T-helper 2 cell treated with Interferon-gamma antibody and Interleukin-4, amounts not matched to agents 100 ng/mL and 5 ng/mL, for 36 hours (primary cell): ENCODE data around the gene TNNT2. TPM values are rescaled to one million over a fixed set of nuclear protein-coding genes. Genes with fewer than 3 reads are reported as not detected.

Experiments
- intact Hi-C: fragments of 100-400 bp; cut with micrococcal nuclease; formaldehyde crosslinking; loops from one replicate; pipeline ENCODE4 v1.15.1; 2023
- total RNA-seq: library from RNA; stranded (reverse); gene quantifications from 2 replicates; pipeline ENCODE4 v1.2.3, GENCODE V29; 2022

The TNNT2 gene
- total RNA-seq, 1 donor from 2014 or later: not detected

DNA sequence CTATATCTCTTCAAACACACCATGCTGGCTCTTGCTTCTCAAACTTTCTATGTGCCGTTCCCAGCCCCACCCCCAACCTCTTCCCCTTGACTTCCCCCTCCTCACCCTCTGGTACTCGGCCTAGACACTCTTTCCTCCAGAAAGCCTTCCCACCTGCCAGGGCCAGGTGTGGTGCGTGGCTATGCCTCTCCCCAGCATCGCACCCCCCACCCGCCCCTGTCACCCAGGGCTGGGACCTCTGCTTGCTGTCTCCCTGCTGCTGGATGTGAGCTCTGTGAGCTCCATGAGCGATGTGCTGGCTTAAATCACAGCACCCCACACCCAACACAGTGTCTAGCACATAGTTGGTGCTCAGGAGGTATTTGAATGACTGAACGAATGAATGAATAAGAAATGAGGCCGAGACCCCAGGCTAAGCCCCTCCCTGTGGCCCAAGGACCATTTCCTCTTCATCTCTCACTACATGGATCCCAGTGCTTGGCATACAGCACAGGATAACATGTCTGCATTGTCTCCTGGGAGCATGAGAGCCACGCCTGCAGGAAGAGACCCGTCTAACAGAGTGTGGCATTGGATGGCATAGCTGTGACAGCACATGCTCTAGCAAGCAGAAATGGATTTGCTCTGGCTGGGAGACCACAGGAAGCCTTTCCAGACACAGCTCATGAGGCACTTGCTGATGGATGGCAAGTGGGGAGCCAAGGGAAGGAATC, 19.7 kb downstream of the TNNT2 start:
- intact Hi-C loops: no loop called here

DNA sequence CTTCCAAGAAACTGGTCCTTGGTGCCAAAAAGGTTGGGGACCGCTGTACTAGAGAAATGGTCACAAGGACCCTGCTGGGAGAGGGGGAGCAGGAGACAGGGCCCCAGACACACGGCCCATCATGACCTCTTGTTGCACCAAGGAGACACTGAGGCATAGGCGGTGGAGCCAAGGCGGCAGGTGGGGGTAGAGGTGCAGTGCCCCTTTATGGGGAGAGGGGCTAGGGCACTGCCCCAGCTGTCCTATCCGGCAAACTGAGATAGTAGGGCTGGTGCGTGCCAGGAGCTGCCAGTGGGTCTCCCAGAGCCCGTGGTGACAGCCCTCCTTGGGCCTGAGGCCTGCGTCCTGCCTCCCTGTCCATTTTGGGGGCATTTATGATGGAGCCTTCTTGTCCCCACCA, 20.3 kb downstream of the TNNT2 start:
- intact Hi-C loops: no loop called here

DNA sequence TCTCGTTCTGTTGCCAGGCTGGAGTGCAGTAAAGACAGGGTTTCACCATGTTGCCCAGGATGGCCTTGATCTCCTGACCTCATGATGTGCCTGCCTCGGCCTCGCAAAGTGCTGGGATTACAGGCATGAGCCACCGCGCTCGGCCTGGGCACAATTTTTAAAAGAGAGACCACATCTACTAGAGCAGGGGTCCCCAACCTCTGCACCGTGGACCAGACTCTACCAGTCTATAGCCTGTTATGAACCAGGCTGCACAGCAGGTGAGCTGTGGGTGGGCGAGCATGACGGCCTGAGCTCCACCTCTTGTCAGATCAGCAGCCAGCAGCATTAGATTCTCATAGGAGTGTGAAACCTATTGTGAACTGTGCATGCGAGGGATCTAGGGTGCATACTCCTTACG, 20.8 kb downstream of the TNNT2 start:
- intact Hi-C loops: no loop called here

GRCh38 chr1:201356236-201356635, 21.2 kb downstream of the TNNT2 start:
- intact Hi-C loops: no loop called here

DNA sequence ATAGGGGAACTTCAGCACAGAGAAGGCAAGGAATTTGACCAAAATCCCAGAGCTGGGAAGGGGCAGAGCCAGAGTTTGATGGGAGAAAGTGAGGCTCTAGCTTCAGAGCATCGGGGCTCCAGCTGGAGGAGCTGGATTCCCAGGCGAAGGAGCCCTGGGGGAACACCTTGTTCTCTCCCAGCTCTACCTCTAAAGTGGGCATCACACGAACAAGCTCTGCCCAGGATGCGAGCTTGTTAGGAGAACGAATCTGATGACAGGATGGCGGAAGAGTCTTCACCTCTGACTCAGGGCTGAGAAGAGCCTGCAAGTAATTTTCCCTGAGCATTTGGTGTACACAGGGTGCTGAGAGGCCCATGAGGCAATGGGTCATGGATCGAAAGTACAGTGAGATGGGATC, 22.0 kb downstream of the TNNT2 start:
- intact Hi-C loops: no loop called here

DNA sequence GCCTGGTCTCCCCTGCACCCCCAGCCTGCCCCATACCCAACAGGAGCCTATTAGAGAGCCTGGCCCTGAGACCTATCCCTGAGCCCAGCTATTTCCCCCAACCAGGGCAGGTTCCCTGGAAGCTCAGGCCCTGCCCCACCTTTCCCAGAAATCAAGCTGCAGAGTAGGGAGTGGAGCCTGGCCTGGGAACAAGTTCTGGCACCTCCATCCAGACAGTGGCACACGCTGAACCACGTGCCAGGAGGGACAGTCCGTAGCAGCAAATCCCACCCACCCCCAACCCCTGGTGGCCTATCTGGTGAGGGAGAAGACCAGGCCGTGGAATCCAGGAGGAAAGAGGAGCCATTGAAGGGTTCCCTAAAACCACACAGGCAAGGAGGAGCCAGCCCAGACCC, 22.6 kb downstream of the TNNT2 start:
- intact Hi-C loops: no loop called here

GRCh38 chr1:201354151-201354900, 23.2 kb downstream of the TNNT2 start:
- intact Hi-C loops: no loop called here

- intact Hi-C loops: no loop called here
These were observed 24.1 kb downstream of the TNNT2 start for GRCh38 chr1:201353186-201353940.

DNA sequence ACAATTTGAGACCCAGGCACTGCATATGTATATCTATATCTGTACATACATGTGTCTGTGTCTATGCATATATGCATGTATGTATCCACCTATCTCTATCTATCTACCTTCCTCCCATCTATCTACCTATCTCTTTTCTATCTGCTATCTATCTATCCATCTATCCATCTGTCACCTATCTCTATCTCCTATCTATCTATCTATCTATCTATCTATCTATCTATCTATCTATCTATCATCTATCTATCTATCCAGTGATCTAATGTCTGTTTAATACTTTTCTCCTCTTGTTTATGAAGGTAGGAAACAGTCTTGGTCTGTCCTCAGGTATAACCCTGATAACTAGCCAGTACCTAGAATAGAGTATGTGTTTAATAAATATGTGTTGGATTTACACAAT, 25.9 kb downstream of the TNNT2 start:
- intact Hi-C loops: no loop called here

DNA sequence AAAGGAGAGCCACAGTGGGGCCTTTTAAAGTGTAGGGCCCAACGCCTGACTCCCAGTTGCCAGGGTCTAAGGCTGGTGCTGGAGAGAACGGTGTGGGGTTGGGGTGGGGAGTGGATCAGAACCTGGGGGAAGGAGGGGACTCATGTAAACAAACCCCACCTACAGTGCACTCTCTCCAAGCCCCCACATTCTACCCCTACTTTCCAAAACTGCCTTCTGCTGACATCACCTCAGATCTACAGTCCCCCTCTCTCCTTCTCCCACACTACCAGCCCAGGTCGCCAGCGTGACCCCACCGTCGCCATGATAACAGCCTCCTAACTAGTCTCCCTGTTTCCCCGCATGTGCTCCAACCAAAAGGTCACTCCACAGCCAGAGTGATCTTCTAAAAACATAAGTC, 26.6 kb downstream of the TNNT2 start:
- intact Hi-C loops: no loop called here

DNA sequence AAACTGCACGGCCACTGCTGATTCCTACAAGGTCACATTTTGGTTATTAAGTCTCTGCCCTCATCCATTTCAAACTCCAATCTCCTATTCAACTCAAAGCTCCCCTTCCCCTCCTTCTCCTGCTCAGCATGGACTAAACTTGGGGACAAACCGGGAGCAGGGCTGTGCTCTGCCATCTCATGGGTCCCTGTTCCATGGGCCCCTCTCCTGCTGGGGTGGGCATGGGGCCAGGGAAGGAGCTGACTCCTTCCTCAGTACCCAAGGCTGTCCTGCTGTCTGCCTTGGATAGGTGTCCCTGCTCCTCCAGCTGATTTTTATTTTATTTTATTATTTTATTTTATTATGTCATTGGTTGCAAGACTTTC, 27.1 kb downstream of the TNNT2 start:
- intact Hi-C loops: no loop called here

- intact Hi-C loops: no loop called here
These were observed 28.4 kb downstream of the TNNT2 start for GRCh38 chr1:201349092-201349491.

DNA sequence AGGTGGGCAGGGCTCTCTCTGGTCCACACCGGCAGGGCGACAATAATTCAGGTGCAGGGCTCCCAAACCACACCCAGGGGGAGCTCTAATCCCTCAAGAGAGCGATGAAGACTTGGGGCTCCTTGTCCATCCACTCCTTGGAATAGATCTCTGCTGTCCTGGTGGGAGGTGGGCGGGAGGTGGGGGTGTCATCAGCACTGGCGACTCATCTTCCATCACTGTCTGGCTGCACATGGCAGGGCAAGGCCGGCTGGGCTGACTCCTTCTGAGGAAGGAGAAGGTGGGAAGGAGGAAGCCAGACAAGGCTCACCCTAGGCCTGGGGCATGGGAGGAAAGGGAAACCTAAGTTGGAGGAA, 29.3 kb downstream of the TNNT2 start:
- intact Hi-C loops: no loop called here

DNA sequence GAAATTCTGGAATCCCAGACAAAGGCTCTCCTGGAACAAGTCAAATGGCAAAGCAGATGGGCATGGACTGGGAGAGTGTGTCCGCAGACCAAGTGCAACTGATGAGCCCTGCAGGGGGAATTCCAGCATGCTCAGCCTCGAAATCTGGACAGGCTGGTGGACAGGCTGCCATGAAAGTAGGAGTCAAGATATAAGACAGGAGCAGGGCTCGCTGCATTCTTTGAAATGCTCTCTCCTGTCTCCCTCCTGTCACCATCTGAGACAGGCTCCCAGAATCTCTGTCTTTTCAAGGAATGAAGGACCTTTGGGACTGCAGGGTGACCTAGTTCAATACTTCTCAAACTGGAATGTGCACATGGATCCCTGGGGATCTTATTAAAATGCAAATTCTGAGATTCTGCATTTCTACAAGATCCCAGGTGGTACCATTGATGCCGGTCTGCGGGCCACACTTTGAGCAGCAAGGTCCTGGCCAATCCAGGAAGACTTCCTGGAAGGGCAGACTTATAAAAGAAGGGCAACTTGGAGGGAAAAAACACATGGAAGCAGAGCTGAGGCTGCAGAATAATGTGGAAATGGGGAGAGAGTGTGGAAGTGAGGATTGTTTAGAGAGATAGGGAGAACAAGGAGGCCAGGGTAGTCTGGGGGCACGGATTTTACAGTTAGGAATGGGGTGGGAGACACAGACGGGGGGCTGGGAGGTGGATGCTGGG, 29.8 kb downstream of the TNNT2 start:
- intact Hi-C loops: no loop called here

DNA sequence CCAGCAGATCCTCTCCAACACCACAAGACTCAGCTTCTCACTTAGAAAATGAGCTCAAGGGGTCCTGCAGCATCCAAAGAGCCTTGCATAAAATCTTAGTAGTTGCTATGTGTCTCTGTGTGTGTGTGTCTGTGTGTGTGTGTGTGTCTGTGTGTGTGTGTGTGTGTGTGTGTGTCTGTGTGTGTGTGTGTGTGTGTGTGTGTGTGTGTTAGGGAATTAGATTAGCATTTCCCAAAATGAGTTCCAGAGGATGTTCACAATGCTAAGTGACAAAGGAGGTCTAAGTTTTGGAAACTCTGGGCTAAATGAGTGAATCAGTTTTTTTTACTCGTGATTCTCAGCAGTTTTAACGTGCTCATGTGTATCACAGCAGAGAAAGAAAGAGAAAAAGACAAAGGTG, 30.5 kb downstream of the TNNT2 start:
- intact Hi-C loops: no loop called here

- intact Hi-C loops: no loop called here
These were observed 31.0 kb downstream of the TNNT2 start for GRCh38 chr1:201346337-201346939.

DNA sequence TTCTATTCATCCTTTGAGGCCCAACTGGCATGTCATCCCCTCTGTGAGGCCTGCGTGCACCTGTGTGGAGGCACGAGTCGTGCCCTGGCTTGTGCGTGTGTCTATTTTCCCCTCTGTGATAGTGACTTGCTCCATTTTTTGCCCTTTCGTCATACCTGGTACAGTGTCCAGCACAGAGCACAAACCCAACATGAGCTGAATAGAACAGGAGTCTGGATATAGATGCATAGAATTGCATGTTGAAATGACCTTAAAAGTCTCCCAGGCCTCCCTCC, 32.5 kb downstream of the TNNT2 start:
- intact Hi-C loops: no loop called here

GRCh38 chr1:201344206-201345080, 33.0 kb downstream of the TNNT2 start:
- intact Hi-C loops: no loop called here

GRCh38 chr1:201341377-201341776, 36.1 kb downstream of the TNNT2 start:
- intact Hi-C loops: no loop called here

DNA sequence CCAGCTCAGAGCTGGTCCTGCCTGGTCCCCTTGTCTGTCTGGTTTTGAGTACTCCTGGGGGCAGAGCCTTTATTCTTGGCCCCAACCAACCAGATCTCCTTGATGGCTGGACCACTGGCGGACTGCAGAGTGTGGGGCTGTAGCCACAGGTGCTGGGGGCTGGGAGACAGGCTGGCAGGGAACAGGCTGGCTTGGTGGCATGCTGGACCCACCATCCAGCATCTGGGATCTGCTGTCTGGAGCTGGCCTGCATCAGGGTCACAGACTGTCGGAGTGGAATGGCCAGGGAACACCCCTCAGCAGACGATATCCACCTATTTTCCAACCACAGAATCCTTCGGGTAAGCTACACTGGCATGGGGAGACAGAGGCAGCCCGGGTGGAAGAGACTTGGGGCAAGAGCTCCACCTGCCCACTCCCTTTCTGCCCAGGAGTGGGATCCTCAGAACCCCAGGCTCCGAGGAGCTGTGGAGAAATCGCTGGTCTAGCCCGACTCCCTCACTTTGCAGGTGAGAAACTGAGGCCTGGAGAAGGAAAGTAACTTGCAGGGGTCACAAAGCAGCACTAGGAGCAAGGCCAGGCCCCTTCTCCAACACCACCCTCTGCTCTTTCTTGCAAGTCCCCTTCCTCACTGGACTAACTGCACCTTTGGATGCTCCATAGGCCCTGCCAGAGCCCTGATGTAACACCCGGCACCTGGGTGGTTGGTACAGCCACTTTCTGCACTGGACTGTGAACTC, 40.6 kb downstream of the TNNT2 start:
- intact Hi-C loops: no loop called here
